HepG2 (cell line): ENCODE data around the gene CTSZ. TPM values are rescaled to one million over a fixed set of nuclear protein-coding genes. Genes with fewer than 3 reads are reported as not detected.

Experiments used
- HCFC1 ChIP-seq: fragments of 150-350 bp; IDR thresholded peaks from 2 replicates; pipeline ENCODE4 v1.6.1; 2014; ENCODE audit warnings: low read depth, low read length
- KDM1A ChIP-seq: IDR thresholded peaks from 2 replicates; pipeline ENCODE4 v1.6.1; 2016; ENCODE audit warnings: missing compliant biosample characterization
- NFKBIZ ChIP-seq: IDR thresholded peaks from 2 replicates; pipeline ENCODE4 v1.6.1; 2018; ENCODE audit warnings: missing genetic modification reagents, missing compliant biosample characterization
- NR2F1 ChIP-seq, 2 experiments: fragments of 450-650 bp in 1 of 2; formaldehyde crosslinking in 1 of 2; IDR thresholded peaks; 2 replicates each; pipeline versions ENCODE4 v1.5.0 to v1.6.1; 2016 to 2020; ENCODE audit warnings: mild to moderate bottlenecking in 1 of 2, missing compliant biosample characterization in 1 of 2, missing genetic modification reagents in 1 of 2, moderate library complexity in 1 of 2
- XBP1 ChIP-seq: sonication (generic); formaldehyde crosslinking; IDR thresholded peaks from 2 replicates; pipeline ENCODE4 v1.5.0; 2020; ENCODE audit warnings: missing genetic modification reagents
- YEATS4 ChIP-seq: sonication (generic); formaldehyde crosslinking; IDR thresholded peaks from 2 replicates; pipeline ENCODE4 v1.4.0; 2020; ENCODE audit warnings: missing genetic modification reagents, borderline replicate concordance
- ZFP37 ChIP-seq: sonication (generic); formaldehyde crosslinking; IDR thresholded peaks from 2 replicates; pipeline ENCODE4 v1.4.0; 2020; ENCODE audit warnings: missing genetic modification reagents, borderline replicate concordance
- ZNF143 ChIP-seq: sonication (generic); formaldehyde crosslinking; IDR thresholded peaks from 2 replicates; pipeline ENCODE4 v1.4.0; 2020; ENCODE audit warnings: missing genetic modification reagents
- ZNF3 ChIP-seq: IDR thresholded peaks from 2 replicates; pipeline ENCODE4 v1.7.0; 2017; ENCODE audit warnings: inconsistent platforms
- ZNF615 ChIP-seq: sonication (generic); formaldehyde crosslinking; IDR thresholded peaks from 2 replicates; pipeline ENCODE4 v1.5.0; 2020; ENCODE audit warnings: mild to moderate bottlenecking, missing genetic modification reagents, borderline replicate concordance
- ZNF773 ChIP-seq: sonication (generic); formaldehyde crosslinking; IDR thresholded peaks from 2 replicates; pipeline ENCODE4 v1.4.0; 2020; ENCODE audit warnings: missing genetic modification reagents, borderline replicate concordance
- polyA plus RNA-seq, 8 experiments: library from polyadenylated mRNA; depleted of rRNA in 3 of 8; stranded (reverse) in 7 of 8; unstranded in 1 of 8; fragments of >200 nt; fragmentation: Illumina TruSeq in 4 of 8; extraction: Trizol in 4 of 8; gene quantifications; 2 replicates each; pipeline versions ENCODE4 v1.2.1 to v1.2.3, GENCODE V29; 2011 to 2016; ENCODE audit warnings: low read depth in 4 of 8, missing spikeins in 1 of 8, mixed read lengths in 1 of 8; ENCODE audit not compliant: insufficient read depth in 1 of 8
- total RNA-seq, 5 experiments: library from RNA; depleted of rRNA; stranded (reverse); fragments of >200 nt; fragmentation: Illumina TruSeq; extraction: Trizol; gene quantifications; 2 replicates each; pipeline ENCODE4 v1.2.3, GENCODE V29; 2016; ENCODE audit warnings: low read depth in 1 of 5
- TF ChIP-seq, protein P1 (sequence below): sonication (generic); formaldehyde crosslinking; IDR thresholded peaks from 2 replicates; pipeline ENCODE4 v1.9.0; 2021; ENCODE audit warnings: missing genetic modification reagents, borderline replicate concordance
- TF ChIP-seq, protein P2 (sequence below): sonication (generic); formaldehyde crosslinking; IDR thresholded peaks from 2 replicates; pipeline ENCODE4 v1.5.0; 2020; ENCODE audit warnings: missing genetic modification reagents

The CTSZ gene
- total and polyA plus RNA-seq, 2 of the 13 experiments (the other 11 are each of a cell fraction or from before 2014, with no cell fraction given) = 0.33 TPM; not detected in 1

DNA sequence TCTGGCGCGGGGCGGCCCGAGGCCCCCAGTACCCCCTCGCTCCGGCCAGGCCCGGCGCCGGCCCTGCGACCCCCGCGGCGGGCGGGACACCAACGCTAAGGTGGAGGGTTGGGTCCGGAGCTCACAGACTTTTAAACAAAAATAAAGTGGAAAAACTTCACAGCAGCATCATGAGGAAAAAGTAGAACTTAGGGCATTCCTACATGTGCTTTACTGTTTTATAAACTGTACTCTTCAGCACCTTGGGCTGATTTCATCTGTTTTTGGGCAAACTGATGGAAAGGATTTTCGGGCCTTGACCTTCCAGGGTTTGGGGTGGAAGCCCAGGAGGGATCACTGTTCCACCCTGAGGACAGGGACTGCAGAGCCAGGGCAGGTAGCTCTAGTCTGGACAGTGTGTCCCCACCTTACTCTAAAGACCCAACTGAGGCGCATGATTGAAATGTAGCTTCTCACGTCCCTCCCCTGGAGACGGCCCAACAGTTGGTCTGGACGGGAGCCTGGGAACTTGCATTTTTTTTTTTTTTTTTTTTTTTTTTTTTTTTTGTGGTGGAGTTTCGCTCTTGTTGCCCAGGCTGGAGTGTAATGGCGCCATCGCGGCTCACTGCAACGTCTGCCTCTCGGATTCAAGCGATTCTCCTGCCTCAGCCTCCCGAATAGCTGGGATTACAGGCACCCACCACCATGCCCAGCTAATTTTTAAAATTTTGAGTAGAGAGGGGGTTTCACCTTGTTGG is 25.3 kb downstream of the CTSZ start (continued):
- TF ChIP-seq HCFC1 = no peak
- no peak for TF ChIP-seq ZNF143 (CRISPR knock-in tag)
- TF ChIP-seq ZNF3 = no peak
- peak; percentile 15; the same call in 1 of the 2 replicates for TF ChIP-seq ZNF773 (CRISPR knock-in tag)
- TF ChIP-seq XBP1 (CRISPR knock-in tag) = no peak
- TF ChIP-seq, protein P1, sequence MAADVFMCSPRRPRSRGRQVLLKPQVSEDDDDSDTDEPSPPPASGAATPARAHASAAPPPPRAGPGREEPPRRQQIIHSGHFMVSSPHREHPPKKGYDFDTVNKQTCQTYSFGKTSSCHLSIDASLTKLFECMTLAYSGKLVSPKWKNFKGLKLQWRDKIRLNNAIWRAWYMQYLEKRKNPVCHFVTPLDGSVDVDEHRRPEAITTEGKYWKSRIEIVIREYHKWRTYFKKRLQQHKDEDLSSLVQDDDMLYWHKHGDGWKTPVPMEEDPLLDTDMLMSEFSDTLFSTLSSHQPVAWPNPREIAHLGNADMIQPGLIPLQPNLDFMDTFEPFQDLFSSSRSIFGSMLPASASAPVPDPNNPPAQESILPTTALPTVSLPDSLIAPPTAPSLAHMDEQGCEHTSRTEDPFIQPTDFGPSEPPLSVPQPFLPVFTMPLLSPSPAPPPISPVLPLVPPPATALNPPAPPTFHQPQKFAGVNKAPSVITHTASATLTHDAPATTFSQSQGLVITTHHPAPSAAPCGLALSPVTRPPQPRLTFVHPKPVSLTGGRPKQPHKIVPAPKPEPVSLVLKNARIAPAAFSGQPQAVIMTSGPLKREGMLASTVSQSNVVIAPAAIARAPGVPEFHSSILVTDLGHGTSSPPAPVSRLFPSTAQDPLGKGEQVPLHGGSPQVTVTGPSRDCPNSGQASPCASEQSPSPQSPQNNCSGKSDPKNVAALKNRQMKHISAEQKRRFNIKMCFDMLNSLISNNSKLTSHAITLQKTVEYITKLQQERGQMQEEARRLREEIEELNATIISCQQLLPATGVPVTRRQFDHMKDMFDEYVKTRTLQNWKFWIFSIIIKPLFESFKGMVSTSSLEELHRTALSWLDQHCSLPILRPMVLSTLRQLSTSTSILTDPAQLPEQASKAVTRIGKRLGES (CRISPR knock-in tag) = 0 out of 2 replicates have a peak, but pooled peaks have one; percentile 16
- TF ChIP-seq NR2F1 (CRISPR knock-in tag; IDR thresholded peaks at IDR 0.05) = no peak
- 0 out of 2 replicates have a peak, but pooled peaks have one; percentile 17 for TF ChIP-seq NFKBIZ (CRISPR knock-in tag)
- TF ChIP-seq ZFP37 (CRISPR knock-in tag) = 0 out of 2 replicates have a peak, but pooled peaks have one; percentile 40
- peak; percentile 45; the same call in 1 of the 2 replicates for TF ChIP-seq YEATS4
- TF ChIP-seq KDM1A (CRISPR knock-in tag) = no peak
- TF ChIP-seq, protein P2, sequence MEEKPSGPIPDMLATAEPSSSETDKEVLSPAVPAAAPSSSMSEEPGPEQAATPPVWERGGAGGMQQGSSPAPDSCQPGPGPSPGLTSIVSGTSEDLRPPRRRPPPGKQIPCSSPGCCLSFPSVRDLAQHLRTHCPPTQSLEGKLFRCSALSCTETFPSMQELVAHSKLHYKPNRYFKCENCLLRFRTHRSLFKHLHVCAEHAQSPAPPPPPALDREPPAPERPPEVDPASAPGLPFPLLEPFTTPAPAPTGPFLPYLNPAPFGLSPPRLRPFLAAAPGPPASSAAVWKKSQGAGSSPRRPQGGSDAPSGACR (CRISPR knock-in tag) = 0 out of 2 replicates have a peak, but pooled peaks have one; percentile 64
- TF ChIP-seq ZNF615 (CRISPR knock-in tag) = no peak
